Measurements from ENCODE around the gene BCO2.

Gene BCO2

DNA sequence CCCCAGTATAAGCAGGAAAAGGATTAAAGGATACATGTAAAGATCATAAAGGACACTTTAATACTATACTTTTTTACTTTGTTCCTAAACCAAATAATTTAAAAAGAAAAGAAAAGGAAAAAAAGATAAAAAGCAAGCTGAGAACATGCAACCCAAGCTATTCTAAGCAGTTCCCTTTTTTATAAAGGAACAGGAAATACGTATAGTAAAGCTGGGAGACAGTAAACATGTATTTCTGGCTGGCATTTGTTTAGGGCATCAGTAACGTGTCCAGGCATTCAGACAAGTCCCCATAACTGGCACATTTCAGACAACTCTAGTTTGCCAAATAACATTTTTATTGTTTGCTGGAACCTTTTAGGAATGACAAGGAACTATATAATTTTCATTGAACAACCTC, 24.9 kb downstream of the BCO2 start:
- no peak overlapping the region for H3K27ac ChIP-seq (ENCODE audit: low read depth, low read length)
- H3K4me3 ChIP-seq (ENCODE audit: low read length), result no peak overlapping the region
- no peak overlapping the region for H3K9ac ChIP-seq (ENCODE audit: low read length)
- H3K4me1 ChIP-seq (ENCODE audit: control insufficient read depth, insufficient read depth, low read length), result no peaks in the 10 kb centered on the region
- no peaks in the 10 kb centered on the region for H3K27me3 ChIP-seq (ENCODE audit: control insufficient read depth, insufficient read depth, low read length)
- no peaks in the 10 kb centered on the region for H3K36me3 ChIP-seq (ENCODE audit: control insufficient read depth, insufficient read depth, low read length)

DNA sequence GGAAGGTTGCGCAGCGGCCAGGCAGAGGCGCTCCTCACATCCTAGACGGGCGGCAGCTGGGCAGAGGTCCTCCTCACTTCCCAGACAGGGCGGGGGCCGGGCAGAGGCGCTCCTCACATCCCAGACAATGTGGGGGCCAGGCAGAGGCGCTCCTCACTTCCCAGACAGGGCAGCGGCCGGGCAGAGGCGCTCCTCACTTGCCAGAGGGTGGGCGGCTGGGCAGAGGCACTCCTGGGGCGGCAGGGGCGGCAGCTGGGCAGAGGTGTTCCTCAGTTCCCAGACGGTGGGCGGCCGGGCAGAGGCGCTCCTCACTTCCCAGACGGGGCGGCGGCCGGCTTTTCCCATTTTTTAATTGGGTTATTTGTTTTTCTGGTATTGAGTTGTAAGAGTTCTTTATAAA, 30.8 kb downstream of the BCO2 start:
- Histone ChIP-seq H3K36me3 (ENCODE audit: control insufficient read depth, insufficient read depth, low read length) (no peaks in the 10 kb centered on the region), H3K27ac (ENCODE audit: low read depth, low read length) (no peak overlapping the region), H3K9ac (ENCODE audit: low read length) (no peak overlapping the region), H3K27me3 (ENCODE audit: control insufficient read depth, insufficient read depth, low read length) (no peaks in the 10 kb centered on the region), H3K4me1 (ENCODE audit: control insufficient read depth, insufficient read depth, low read length) (no peaks in the 10 kb centered on the region), H3K4me3 (ENCODE audit: low read length) (no peak overlapping the region)

DNA sequence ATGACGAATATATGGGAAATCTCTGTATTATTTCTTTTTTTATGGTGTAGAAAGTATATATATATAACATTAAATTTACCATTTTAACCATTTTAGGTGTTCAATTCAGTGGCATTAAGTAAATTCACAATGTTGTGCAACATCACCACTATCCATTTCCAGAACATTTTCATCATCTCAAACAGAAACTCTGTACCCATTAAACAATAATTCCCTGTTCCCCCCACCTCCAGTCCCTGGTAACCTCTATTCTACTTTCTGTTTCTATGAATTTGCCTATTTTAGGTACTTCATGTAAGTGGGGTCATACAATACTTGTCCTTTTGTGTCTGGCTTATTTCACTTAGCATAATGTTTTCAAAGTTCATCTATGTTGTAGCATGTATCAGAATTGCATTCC, 35.6 kb downstream of the BCO2 start:
- H3K9ac ChIP-seq (ENCODE audit: low read length), result no peak overlapping the region
- no peaks in the 10 kb centered on the region for H3K36me3 ChIP-seq (ENCODE audit: control insufficient read depth, insufficient read depth, low read length)
- no peaks in the 10 kb centered on the region for H3K27me3 ChIP-seq (ENCODE audit: control insufficient read depth, insufficient read depth, low read length)
- no peak overlapping the region for H3K4me3 ChIP-seq (ENCODE audit: low read length)
- H3K4me1 ChIP-seq (ENCODE audit: control insufficient read depth, insufficient read depth, low read length), result no peaks in the 10 kb centered on the region
- H3K27ac ChIP-seq (ENCODE audit: low read depth, low read length), result no peak overlapping the region

DNA sequence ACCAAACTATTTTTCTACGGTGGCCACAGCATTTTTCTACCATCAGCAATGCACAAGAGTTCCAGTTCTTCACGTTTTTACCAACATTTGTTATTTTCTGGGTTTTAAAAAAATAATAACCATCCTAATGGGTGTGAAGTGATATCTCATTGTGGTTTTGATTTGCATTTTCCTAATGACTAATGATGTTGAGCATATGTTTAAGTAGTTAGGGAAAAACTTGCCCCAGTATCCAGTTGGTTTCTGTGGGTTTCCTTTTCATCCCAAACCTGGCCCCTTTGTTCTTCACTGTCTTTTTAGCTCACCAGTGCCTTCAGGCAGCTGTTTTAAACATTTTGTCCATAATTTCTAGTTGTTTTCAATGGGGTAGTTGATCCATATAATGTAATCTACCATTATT, 36.2 kb downstream of the BCO2 start:
- Histone ChIP-seq H3K27ac (ENCODE audit: low read depth, low read length) (no peak overlapping the region), H3K4me1 (ENCODE audit: control insufficient read depth, insufficient read depth, low read length) (no peaks in the 10 kb centered on the region), H3K36me3 (ENCODE audit: control insufficient read depth, insufficient read depth, low read length) (no peaks in the 10 kb centered on the region), H3K4me3 (ENCODE audit: low read length) (no peak overlapping the region), H3K27me3 (ENCODE audit: control insufficient read depth, insufficient read depth, low read length) (no peaks in the 10 kb centered on the region), H3K9ac (ENCODE audit: low read length) (no peak overlapping the region)

DNA sequence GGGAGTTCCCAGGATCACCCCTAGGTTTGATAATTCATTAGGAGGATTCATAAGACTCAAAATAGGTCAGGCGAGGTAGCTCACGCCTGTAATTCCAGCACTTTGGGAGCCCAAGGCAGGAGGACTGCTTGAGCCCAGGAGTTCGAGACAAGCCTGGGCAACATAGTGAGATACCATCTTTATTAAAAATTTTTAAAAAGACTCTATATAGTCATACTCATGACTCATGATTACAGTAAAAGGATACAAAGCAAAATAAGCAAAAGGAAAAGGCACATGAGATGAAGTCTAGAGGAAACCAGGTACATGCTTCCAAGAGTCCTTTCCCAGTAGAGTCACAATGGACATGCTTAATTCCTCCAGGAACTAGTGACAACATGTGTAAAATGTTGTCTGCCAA, 37.0 kb downstream of the BCO2 start:
- Histone ChIP-seq H3K4me3 (ENCODE audit: low read length) (no peak overlapping the region), H3K9ac (ENCODE audit: low read length) (no peak overlapping the region), H3K27me3 (ENCODE audit: control insufficient read depth, insufficient read depth, low read length) (no peaks in the 10 kb centered on the region), H3K27ac (ENCODE audit: low read depth, low read length) (no peak overlapping the region), H3K36me3 (ENCODE audit: control insufficient read depth, insufficient read depth, low read length) (no peaks in the 10 kb centered on the region), H3K4me1 (ENCODE audit: control insufficient read depth, insufficient read depth, low read length) (no peaks in the 10 kb centered on the region)

DNA sequence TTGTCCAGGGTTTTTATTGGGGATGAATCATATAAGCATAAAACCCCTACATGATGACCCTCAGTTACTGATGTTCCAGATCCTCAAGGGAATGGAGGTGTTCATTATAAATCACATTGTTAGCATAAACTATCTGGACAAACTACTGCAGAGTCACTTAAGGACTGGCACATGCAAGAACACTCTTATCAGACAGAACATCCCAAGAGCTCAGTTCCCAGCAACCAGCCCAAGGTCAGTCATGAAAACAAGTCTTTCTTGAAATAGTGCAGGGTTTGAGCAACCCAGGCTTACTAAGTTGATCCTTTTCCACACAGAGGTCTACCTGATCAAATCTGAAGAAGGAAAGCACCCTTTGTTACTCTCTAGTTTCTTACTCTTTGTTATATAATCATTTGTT, 37.4 kb downstream of the BCO2 start:
- no peaks in the 10 kb centered on the region for H3K36me3 ChIP-seq (ENCODE audit: control insufficient read depth, insufficient read depth, low read length)
- no peaks in the 10 kb centered on the region for H3K4me1 ChIP-seq (ENCODE audit: control insufficient read depth, insufficient read depth, low read length)
- H3K9ac ChIP-seq (ENCODE audit: low read length), result no peak overlapping the region
- no peaks in the 10 kb centered on the region for H3K27me3 ChIP-seq (ENCODE audit: control insufficient read depth, insufficient read depth, low read length)
- no peak overlapping the region for H3K4me3 ChIP-seq (ENCODE audit: low read length)
- no peak overlapping the region for H3K27ac ChIP-seq (ENCODE audit: low read depth, low read length)

DNA sequence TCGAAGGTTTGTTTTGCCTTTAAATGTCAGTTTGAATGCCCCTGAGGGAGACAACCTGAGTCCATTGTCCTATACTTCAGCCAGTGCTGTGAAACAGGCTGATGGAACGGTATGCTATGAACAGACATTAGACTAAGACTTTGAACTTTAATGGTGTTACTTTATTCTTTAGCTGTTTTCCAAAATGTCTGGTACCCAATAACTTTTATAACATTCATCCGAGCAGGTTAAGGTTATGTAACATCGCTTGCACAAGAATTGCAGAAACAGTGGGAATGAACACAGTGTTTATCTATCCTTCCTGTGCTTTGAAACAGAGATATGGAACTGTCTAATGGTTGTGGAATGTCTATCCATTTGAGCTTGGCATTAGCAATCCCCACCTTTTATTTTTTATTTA, 38.4 kb downstream of the BCO2 start:
- Histone ChIP-seq H3K9ac (ENCODE audit: low read length) (no peak overlapping the region), H3K4me3 (ENCODE audit: low read length) (no peak overlapping the region), H3K4me1 (ENCODE audit: control insufficient read depth, insufficient read depth, low read length) (no peaks in the 10 kb centered on the region), H3K27me3 (ENCODE audit: control insufficient read depth, insufficient read depth, low read length) (no peaks in the 10 kb centered on the region), H3K27ac (ENCODE audit: low read depth, low read length) (no peak overlapping the region), H3K36me3 (ENCODE audit: control insufficient read depth, insufficient read depth, low read length) (no peaks in the 10 kb centered on the region)

DNA sequence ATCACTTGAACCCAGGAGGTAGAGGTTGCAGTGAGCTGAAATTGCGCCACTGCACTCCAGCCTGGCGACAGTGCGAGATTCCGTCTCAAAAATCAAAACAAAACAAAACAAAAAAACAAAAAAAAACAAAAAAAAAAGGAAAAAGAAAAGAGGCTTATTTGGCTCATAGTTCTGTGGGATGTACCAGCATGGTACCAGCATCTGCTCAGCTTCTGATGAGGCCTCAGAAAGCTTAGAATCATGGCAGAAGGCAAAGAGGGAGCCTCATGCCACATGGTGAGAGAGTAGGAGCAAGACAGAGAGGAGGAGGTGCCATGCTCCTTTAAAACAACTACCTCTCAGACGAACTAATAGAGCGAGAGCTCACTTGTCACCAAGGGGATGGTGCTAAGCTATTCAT, 40.3 kb downstream of the BCO2 start:
- H3K9ac ChIP-seq (ENCODE audit: low read length), result no peak overlapping the region
- no peaks in the 10 kb centered on the region for H3K36me3 ChIP-seq (ENCODE audit: control insufficient read depth, insufficient read depth, low read length)
- H3K4me3 ChIP-seq (ENCODE audit: low read length), result no peak overlapping the region
- no peaks in the 10 kb centered on the region for H3K4me1 ChIP-seq (ENCODE audit: control insufficient read depth, insufficient read depth, low read length)
- H3K27me3 ChIP-seq (ENCODE audit: control insufficient read depth, insufficient read depth, low read length), result no peaks in the 10 kb centered on the region
- H3K27ac ChIP-seq (ENCODE audit: low read depth, low read length), result no peak overlapping the region

DNA sequence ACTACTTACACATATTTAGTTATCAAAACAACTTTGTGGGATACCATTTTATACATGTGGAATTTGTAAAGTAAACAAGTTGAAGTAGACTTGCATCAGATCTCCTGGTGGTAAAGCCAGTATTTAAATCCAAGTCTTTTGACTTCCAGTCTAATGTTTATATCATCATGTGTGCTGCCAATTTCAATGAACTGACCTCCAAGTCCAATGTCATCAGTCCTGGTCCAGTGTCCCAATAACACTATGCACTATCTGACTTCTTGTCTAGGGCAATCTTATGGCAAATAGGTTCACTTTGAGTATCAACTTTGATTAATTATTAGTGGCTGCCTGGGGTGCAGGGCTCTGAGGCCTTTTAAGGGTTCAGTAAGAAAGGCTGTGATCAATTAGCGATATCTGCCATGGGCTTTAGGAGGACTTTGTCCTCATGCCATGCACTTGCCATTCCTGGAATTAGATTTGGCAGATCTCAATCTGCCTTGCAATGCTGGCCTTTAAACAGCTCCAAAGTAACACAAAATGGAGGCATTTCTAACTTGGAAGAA, 41.3 kb downstream of the BCO2 start:
- no peaks in the 10 kb centered on the region for H3K36me3 ChIP-seq (ENCODE audit: control insufficient read depth, insufficient read depth, low read length)
- no peak overlapping the region for H3K4me3 ChIP-seq (ENCODE audit: low read length)
- H3K4me1 ChIP-seq (ENCODE audit: control insufficient read depth, insufficient read depth, low read length), result no peaks in the 10 kb centered on the region
- no peaks in the 10 kb centered on the region for H3K27me3 ChIP-seq (ENCODE audit: control insufficient read depth, insufficient read depth, low read length)
- no peak overlapping the region for H3K27ac ChIP-seq (ENCODE audit: low read depth, low read length)
- H3K9ac ChIP-seq (ENCODE audit: low read length), result no peak overlapping the region

DNA sequence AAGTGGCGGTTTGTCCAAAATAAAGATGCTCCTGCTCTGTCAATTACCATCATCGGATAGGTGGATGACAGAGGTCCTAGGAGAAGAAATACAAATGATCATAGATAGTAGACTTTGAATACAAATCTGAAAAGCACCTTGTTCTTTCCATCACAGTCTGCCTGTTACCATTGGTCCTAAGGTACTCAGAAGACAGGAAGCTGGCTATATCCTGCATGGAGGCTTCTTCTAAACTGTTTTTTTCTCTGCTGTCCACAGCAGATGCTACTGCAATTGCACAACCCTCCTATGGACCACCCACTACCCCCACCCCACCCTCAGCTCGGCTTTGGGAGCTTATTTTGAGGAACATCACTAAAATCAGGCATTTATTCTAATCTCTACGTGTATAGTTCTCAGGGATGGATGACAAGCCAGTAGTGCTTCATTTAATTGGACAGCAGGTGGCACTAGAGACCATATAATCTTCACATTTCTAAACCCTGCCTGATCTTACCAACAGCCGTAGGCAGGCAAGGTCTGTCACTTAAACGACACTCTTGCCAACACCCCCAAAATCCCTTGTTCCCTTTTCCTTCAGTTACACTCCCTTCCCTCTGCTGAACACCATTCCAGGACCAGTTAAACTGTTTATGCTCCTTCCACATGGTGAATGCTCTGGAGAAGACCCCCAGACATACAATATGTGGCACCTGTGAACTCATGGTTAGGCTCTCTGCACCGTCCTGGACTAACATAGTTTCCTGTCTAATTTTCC, 44.3 kb downstream of the BCO2 start:
- H3K27me3 ChIP-seq (ENCODE audit: control insufficient read depth, insufficient read depth, low read length), result no peaks in the 10 kb centered on the region
- H3K27ac ChIP-seq (ENCODE audit: low read depth, low read length), result no peak overlapping the region
- no peak overlapping the region for H3K4me3 ChIP-seq (ENCODE audit: low read length)
- no peaks in the 10 kb centered on the region for H3K4me1 ChIP-seq (ENCODE audit: control insufficient read depth, insufficient read depth, low read length)
- H3K9ac ChIP-seq (ENCODE audit: low read length), result no peak overlapping the region
- no peaks in the 10 kb centered on the region for H3K36me3 ChIP-seq (ENCODE audit: control insufficient read depth, insufficient read depth, low read length)

DNA sequence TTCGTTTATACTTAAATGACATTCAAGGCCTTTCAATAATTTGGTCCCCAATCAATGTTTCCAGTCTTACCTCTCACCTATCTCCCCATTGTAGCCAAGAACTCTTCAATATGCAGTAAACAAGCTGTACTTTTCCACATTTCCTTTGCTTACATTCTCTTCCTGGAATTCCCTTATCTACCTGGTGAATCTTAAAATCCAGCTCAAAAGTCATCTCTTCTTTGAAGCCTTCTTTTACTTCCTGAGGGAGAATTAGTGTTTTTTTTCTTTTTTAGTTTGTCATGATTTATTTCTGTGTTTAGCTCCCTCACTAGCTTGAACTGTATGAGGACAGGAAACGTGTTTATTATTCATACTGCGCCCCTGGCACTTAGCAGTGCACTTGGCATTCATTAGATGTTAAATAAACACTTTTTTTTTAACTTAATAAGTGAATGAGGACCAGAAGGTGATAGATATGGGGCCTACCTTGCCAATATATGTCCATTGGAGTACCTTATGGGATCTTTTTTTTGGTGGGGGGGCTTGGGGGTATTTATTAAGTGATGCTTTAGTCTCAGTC, 46.0 kb downstream of the BCO2 start:
- Histone ChIP-seq H3K9ac (ENCODE audit: low read length) (no peak overlapping the region), H3K4me3 (ENCODE audit: low read length) (no peak overlapping the region), H3K4me1 (ENCODE audit: control insufficient read depth, insufficient read depth, low read length) (no peaks in the 10 kb centered on the region), H3K36me3 (ENCODE audit: control insufficient read depth, insufficient read depth, low read length) (no peaks in the 10 kb centered on the region), H3K27me3 (ENCODE audit: control insufficient read depth, insufficient read depth, low read length) (no peaks in the 10 kb centered on the region), H3K27ac (ENCODE audit: low read depth, low read length) (no peak overlapping the region)

DNA sequence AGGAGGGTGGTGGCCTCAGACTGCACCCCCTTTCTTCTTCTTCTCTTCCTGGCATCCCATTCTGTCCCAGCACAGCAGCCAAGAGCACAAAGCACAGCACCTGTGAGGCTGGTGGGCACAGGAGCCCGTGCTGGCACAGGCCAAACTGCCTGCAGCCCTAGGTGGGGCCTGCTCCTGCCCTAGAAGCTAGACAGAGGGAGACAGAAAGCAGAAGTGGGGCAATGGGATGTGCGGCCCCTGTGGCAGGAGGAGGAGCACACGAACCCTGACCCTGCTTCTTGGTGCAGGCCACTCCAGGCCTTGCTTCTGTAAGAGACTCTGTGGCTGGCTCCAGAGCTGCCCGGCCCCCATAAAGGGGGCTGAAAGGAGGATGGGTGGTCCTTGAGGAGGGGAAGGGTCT, 47.0 kb downstream of the BCO2 start:
- Histone ChIP-seq H3K27me3 (ENCODE audit: control insufficient read depth, insufficient read depth, low read length) (no peaks in the 10 kb centered on the region), H3K9ac (ENCODE audit: low read length) (no peak overlapping the region), H3K4me3 (ENCODE audit: low read length) (no peak overlapping the region), H3K27ac (ENCODE audit: low read depth, low read length) (no peak overlapping the region), H3K36me3 (ENCODE audit: control insufficient read depth, insufficient read depth, low read length) (no peaks in the 10 kb centered on the region), H3K4me1 (ENCODE audit: control insufficient read depth, insufficient read depth, low read length) (peaks cover 3% of the 10 kb centered on the region)

DNA sequence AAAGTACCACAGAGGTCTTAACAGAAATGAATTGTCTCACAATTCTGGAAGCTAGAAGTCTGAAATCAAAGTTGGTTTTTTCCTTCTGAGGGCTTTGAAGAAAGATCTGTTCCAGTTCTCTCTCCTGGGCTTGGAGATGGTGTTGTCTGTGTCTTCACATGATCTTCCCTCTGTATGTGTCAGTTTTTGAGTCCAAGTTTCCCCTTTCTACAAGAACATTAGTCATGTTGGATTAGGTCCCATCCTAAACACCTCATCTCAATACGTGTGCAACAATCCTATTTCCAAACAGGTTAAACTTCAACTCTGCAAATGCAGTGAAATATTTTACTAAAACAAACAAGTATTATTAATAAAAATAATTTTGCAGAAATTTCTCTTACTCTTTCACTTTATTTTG, 47.8 kb downstream of the BCO2 start:
- H3K9ac ChIP-seq (ENCODE audit: low read length), result no peak overlapping the region
- no peak overlapping the region for H3K4me3 ChIP-seq (ENCODE audit: low read length)
- peaks cover 4% of the 10 kb centered on the region for H3K4me1 ChIP-seq (ENCODE audit: control insufficient read depth, insufficient read depth, low read length)
- no peaks in the 10 kb centered on the region for H3K36me3 ChIP-seq (ENCODE audit: control insufficient read depth, insufficient read depth, low read length)
- H3K27ac ChIP-seq (ENCODE audit: low read depth, low read length), result no peak overlapping the region
- H3K27me3 ChIP-seq (ENCODE audit: control insufficient read depth, insufficient read depth, low read length), result no peaks in the 10 kb centered on the region

Measured in rectal smooth muscle tissue (tissue), 1 donor.